ENCODE results near the gene SPI1.

Gene SPI1

DNA sequence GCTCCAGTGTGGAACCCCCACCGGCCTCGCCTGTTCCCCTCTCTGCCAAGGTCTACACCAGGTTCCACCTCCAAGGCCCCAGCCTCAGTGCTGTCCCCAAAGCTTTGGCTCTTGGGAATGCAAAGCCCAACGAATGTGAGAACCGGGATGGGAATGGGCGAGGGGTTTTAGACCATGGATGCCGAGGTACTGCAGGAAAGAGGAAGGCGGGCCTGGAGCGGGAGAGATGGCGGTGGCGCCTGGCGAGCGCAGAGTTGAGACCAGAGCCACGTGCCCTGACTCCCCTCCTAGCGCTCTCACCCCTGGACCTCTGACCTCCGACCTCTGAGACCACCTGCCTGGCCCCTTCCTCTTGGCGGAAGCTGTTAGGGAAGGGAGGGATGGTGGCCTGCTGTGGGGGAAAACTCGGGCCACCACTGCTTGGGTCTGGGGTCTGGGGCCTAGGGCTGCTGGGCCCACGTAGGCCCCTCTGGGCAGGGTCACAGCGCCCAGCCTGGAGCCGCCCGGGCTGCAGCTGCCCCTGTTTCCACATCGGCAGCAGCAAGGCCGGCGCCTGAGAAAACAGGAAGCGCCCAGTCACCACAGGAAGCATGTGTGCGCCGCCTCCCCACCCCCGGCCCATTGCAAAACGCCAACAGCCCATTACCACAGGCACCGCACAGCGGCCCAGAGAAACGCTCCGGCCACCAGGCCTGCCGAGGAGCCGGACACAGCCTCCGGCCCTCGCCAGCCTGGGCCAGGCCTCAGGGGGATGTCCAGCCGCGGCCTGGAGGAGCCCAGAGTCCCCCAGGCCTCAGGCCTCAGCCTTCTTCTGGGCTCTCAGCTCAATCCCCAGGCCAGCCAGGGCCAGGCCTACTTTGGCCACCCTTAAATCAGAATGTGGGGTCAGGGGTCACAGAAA lies 16.2 kb upstream of the SPI1 start:
- Histone ChIP-seq H3K9ac (ENCODE audit: insufficient read length, low read depth) (peak overlapping the region; percentile 36), H3K4me3 (ENCODE audit: insufficient read length, low read depth) (no peak overlapping the region), H3K4me1 (ENCODE audit: insufficient read depth, insufficient read length) (peaks cover 28% of the 10 kb centered on the region), H3K27me3 (ENCODE audit: insufficient read depth, insufficient read length) (no peaks in the 10 kb centered on the region), H3K36me3 (ENCODE audit: insufficient read depth, insufficient read length, low read length) (no peaks in the 10 kb centered on the region), H3K9me3 (ENCODE audit: insufficient read depth, low read length) (no peaks in the 10 kb centered on the region)
- DNase-seq (ENCODE audit: low read depth, low spot score) = no peak
- TF ChIP-seq YY1 (IDR thresholded peaks at IDR 0.05; ENCODE audit: insufficient read depth, insufficient read length) (no peak), SUZ12 (IDR thresholded peaks at IDR 0.05; ENCODE audit: extremely low read depth, insufficient read depth, insufficient read length) (no peak), ZNF274 (IDR thresholded peaks at IDR 0.05; ENCODE audit: low read depth, low read length) (no peak)

DNA sequence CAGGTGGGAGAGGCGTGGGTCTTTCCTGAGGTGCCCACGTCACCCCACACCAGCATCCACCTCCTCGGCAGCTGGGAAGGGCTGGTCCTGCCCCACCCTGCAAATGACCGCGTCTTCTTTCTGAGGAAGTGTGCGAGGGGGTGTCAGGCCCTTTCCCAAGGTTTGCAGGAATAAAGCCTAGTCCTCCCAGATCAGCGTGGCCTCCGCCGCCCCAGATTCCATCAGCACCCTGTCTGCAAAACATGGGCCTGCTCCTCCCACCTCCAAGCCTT lies 15.6 kb upstream of the SPI1 start:
- no peak for DNase-seq (ENCODE audit: low read depth, low spot score)

DNA sequence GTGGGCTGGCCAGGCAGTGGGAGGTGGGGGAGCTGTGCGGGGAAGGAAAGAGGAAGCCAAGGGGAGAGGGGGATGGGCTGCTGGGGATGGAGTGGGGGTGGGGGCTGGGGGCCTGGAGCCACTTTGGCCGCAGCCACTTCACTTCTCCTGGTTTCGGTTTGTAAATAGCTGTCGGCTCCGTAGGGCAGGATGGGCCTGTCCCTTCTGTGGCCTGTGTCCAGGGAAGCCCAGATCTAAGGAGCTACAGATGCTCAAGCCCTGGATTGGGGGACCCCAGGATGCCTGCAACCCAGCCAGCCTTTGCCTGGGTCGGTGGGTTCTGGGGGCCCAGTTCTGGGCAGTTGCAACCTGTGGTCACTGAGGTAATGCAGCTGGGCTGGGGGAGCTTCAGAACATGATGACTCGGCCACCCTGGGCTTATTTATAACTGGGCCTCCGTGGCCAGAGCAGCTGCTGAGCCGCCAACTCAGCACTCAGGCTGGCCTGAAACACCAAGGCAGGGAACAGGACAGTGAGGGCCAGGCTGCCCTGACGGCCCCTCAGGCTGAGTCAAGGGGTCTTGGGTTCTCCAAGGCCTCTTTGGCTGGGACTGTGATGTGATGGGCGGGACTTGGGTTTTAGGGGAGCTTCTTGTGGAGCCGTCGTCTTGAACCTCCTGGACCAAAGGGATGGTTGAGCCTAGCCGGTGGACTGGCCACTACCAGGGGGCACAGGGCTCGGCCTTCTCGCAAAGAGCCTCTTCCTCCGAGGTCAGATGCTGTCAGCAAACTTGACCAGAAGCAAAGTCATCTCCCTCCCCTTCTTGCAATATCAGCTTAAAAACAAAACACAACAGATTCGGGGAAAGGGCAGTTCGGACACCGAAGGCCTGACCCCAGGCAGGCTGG lies 15.1 kb upstream of the SPI1 start:
- no peaks in the 10 kb centered on the region for H3K9me3 ChIP-seq (ENCODE audit: insufficient read depth, low read length)
- peak overlapping the region; percentile 45 for H3K9ac ChIP-seq (ENCODE audit: insufficient read length, low read depth)
- TF ChIP-seq ZNF274 (IDR thresholded peaks at IDR 0.05; ENCODE audit: low read depth, low read length) = no peak
- H3K4me1 ChIP-seq (ENCODE audit: insufficient read depth, insufficient read length) = peaks cover 30% of the 10 kb centered on the region
- H3K27me3 ChIP-seq (ENCODE audit: insufficient read depth, insufficient read length) = no peaks in the 10 kb centered on the region
- H3K36me3 ChIP-seq (ENCODE audit: insufficient read depth, insufficient read length, low read length) = no peaks in the 10 kb centered on the region
- no peak for DNase-seq (ENCODE audit: low read depth, low spot score)
- H3K4me3 ChIP-seq (ENCODE audit: insufficient read length, low read depth) = no peak overlapping the region

More for the DNA sequence above, 15.6 kb upstream of the SPI1 start:
- TF ChIP-seq ZNF274 (IDR thresholded peaks at IDR 0.05; ENCODE audit: low read depth, low read length) (no peak), YY1 (IDR thresholded peaks at IDR 0.05; ENCODE audit: insufficient read depth, insufficient read length) (no peak), SUZ12 (IDR thresholded peaks at IDR 0.05; ENCODE audit: extremely low read depth, insufficient read depth, insufficient read length) (no peak)
- Histone ChIP-seq H3K9ac (ENCODE audit: insufficient read length, low read depth) (peak overlapping the region; percentile 45), H3K9me3 (ENCODE audit: insufficient read depth, low read length) (no peaks in the 10 kb centered on the region), H3K4me3 (ENCODE audit: insufficient read length, low read depth) (no peak overlapping the region), H3K27me3 (ENCODE audit: insufficient read depth, insufficient read length) (no peaks in the 10 kb centered on the region), H3K36me3 (ENCODE audit: insufficient read depth, insufficient read length, low read length) (no peaks in the 10 kb centered on the region), H3K4me1 (ENCODE audit: insufficient read depth, insufficient read length) (peaks cover 29% of the 10 kb centered on the region)

DNA sequence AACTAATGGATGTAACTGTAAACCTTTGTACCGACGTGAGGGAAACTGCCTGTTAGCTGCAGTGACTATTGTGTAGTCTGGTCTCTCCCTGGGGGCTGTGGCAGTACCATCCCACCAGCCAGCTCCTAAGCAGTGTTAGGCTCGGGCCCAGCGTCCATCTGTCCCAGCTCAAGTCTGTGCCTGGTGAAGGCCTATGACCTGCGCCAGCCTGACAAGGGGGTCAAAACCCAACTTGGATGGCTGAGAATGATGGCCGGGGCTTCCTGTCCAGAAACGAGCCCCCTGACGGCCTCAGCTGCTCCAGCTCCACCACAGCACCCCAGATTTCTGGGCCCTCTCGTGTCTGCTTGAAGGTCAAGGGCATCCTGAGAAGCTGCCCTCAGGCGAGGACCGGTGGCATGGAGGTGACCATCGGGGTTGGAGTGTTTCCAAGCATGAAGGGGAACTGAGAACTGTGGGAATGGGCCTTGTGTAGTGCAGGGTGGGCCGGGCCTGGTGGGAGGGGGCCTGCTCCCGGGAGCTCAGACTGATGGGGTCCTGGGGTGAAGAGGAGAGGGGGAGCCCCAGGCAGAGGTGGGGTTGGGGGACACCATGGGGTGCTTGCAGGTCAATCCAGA lies 14.3 kb upstream of the SPI1 start:
- DNase-seq (ENCODE audit: low read depth, low spot score) = no peak
- H3K27me3 ChIP-seq (ENCODE audit: insufficient read depth, insufficient read length) = no peaks in the 10 kb centered on the region
- H3K9ac ChIP-seq (ENCODE audit: insufficient read length, low read depth) = no peak overlapping the region
- peaks cover 33% of the 10 kb centered on the region for H3K4me1 ChIP-seq (ENCODE audit: insufficient read depth, insufficient read length)
- no peaks in the 10 kb centered on the region for H3K36me3 ChIP-seq (ENCODE audit: insufficient read depth, insufficient read length, low read length)
- no peaks in the 10 kb centered on the region for H3K9me3 ChIP-seq (ENCODE audit: insufficient read depth, low read length)
- H3K4me3 ChIP-seq (ENCODE audit: insufficient read length, low read depth) = no peak overlapping the region
- TF ChIP-seq YY1 (IDR thresholded peaks at IDR 0.05; ENCODE audit: insufficient read depth, insufficient read length) = no peak
- no peak for TF ChIP-seq ZNF274 (IDR thresholded peaks at IDR 0.05; ENCODE audit: low read depth, low read length)

DNA sequence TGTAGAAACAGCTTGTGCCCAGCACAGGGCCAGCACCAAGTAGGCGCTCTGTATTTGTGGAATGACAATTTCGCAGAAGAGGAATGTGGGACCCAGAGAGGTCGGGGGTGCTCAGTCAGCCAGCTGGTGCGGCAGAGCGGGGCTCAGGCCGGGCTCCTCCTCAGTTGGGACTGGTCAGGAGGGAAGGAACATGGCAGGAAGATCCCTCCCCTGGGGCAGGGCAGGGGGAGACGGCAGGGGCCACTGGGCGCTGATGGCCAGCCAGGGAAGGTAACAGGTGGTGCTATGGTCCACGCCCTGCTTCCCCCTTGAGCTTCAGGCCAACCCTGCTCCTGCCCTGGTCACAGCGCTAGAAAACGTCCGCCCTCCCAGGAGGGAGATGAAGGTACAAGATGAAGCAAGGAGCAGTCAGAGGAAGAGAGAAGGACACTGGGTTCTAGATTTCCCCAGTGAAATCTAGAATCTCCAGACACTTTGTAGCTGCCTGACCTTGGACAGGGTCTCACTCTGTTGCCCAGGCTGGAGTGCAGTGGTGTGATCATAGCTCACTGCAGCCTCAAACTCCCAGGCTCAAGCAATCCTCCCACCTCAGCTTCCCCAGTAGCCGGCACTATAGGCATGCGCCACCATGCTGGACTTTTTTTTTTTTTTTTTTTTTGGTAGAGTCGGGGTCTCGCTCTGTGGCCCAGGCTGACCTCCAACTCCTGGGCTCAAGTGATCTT lies 13.5 kb upstream of the SPI1 start:
- no peak for DNase-seq (ENCODE audit: low read depth, low spot score)

DNA sequence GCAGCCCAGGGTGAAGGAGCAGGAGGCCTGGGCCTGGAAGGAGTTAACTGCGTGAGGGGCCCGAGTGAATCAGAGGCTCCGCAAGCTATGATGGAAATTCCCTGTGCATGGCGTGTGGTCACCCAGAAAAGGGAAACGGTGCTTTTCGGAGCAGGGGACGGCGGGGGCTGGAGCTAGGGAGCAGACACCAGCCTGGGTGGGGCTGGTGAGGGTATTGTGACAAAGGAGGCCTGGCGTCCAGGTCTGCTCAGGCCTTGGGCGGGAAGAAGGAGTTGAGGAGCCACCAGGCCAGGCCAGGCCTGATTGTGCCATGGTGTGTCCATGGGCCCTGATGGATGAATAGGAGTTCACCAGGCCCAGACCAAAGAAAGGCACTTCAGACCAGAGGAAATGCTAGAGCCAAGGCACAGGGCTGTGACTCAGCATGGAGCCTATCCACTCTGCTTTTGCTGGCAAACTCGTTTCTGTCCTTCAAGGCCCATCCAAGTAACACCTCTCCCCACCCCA lies 12.8 kb upstream of the SPI1 start:
- no peak for DNase-seq (ENCODE audit: low read depth, low spot score)
- no peaks in the 10 kb centered on the region for H3K27me3 ChIP-seq (ENCODE audit: insufficient read depth, insufficient read length)
- no peaks in the 10 kb centered on the region for H3K36me3 ChIP-seq (ENCODE audit: insufficient read depth, insufficient read length, low read length)
- H3K4me3 ChIP-seq (ENCODE audit: insufficient read length, low read depth) = no peak overlapping the region
- peaks cover 33% of the 10 kb centered on the region for H3K4me1 ChIP-seq (ENCODE audit: insufficient read depth, insufficient read length)
- H3K9ac ChIP-seq (ENCODE audit: insufficient read length, low read depth) = no peak overlapping the region
- no peak for TF ChIP-seq SUZ12 (IDR thresholded peaks at IDR 0.05; ENCODE audit: extremely low read depth, insufficient read depth, insufficient read length)
- TF ChIP-seq ZNF274 (IDR thresholded peaks at IDR 0.05; ENCODE audit: low read depth, low read length) = no peak
- TF ChIP-seq YY1 (IDR thresholded peaks at IDR 0.05; ENCODE audit: insufficient read depth, insufficient read length) = no peak
- no peaks in the 10 kb centered on the region for H3K9me3 ChIP-seq (ENCODE audit: insufficient read depth, low read length)

More for the DNA sequence above, 13.5 kb upstream of the SPI1 start:
- TF ChIP-seq YY1 (IDR thresholded peaks at IDR 0.05; ENCODE audit: insufficient read depth, insufficient read length) = no peak
- TF ChIP-seq ZNF274 (IDR thresholded peaks at IDR 0.05; ENCODE audit: low read depth, low read length) = no peak
- TF ChIP-seq SUZ12 (IDR thresholded peaks at IDR 0.05; ENCODE audit: extremely low read depth, insufficient read depth, insufficient read length) = no peak
- no peaks in the 10 kb centered on the region for H3K36me3 ChIP-seq (ENCODE audit: insufficient read depth, insufficient read length, low read length)
- no peaks in the 10 kb centered on the region for H3K9me3 ChIP-seq (ENCODE audit: insufficient read depth, low read length)
- H3K4me3 ChIP-seq (ENCODE audit: insufficient read length, low read depth) = no peak overlapping the region
- H3K27me3 ChIP-seq (ENCODE audit: insufficient read depth, insufficient read length) = no peaks in the 10 kb centered on the region
- H3K9ac ChIP-seq (ENCODE audit: insufficient read length, low read depth) = no peak overlapping the region
- peaks cover 33% of the 10 kb centered on the region for H3K4me1 ChIP-seq (ENCODE audit: insufficient read depth, insufficient read length)

Measured in NT2/D1 (cell line).